Adrenal gland (tissue), 5 donors: ENCODE data around the gene HLA-DQA1.

Source experiments
- POLR2A ChIP-seq, 2 donors: fragments of 450-650 bp; IDR thresholded peaks; one replicate each; pipeline ENCODE4 v1.6.1; 2017; ENCODE audit warnings: antibody characterized with exemption in 2 of 2, mild to moderate bottlenecking in 2 of 2, moderate library complexity in 1 of 2
- TF ChIP-seq, protein P1 (sequence below), 6 experiments: fragments of 450-650 bp in 4 of 6; fragments of 200-600 bp in 2 of 6; sonication (generic) in 1 of 6; IDR thresholded peaks; 1 replicate in 5 of 6; 2 replicates in 1 of 6; pipeline versions ENCODE4 v1.5.1 to v1.8.0; 2016 to 2021; ENCODE audit warnings: antibody characterized with exemption in 6 of 6, mild to moderate bottlenecking in 2 of 6, moderate library complexity in 1 of 6
- donor health status: DM: no; HTN: no; CAD: no.

DNA sequence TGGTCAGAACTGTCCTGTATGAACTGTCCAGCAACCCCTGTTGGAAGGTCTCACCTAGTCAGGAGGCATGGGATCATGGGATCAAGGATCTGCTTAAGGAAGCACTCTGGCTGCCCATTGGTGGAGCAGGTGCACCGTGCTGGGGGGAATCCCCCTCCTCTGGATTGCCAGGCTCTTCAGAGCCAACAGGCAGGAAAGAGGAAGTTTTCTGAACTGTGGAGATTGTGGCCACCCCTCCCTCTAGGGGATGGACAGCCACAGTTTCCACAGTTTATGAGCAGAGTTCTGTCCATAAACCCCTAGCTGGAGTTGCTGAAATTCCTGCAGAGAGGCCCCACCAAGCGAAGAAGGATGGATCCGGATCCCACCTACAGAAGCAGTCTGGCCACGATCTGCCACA, 42.3 kb downstream of the HLA-DQA1 start:
- TF ChIP-seq, protein P1, sequence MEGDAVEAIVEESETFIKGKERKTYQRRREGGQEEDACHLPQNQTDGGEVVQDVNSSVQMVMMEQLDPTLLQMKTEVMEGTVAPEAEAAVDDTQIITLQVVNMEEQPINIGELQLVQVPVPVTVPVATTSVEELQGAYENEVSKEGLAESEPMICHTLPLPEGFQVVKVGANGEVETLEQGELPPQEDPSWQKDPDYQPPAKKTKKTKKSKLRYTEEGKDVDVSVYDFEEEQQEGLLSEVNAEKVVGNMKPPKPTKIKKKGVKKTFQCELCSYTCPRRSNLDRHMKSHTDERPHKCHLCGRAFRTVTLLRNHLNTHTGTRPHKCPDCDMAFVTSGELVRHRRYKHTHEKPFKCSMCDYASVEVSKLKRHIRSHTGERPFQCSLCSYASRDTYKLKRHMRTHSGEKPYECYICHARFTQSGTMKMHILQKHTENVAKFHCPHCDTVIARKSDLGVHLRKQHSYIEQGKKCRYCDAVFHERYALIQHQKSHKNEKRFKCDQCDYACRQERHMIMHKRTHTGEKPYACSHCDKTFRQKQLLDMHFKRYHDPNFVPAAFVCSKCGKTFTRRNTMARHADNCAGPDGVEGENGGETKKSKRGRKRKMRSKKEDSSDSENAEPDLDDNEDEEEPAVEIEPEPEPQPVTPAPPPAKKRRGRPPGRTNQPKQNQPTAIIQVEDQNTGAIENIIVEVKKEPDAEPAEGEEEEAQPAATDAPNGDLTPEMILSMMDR (IDR thresholded peaks at IDR 0.05) = no peak
- no peak for TF ChIP-seq POLR2A (IDR thresholded peaks at IDR 0.05)
